Bone marrow (tissue), 2 donors: ENCODE results near the gene ATP13A2.

Source experiments
- DNase-seq, 2 donors: peaks; one replicate each; lab custom pipeline; 2025; lab: John Stamatoyannopoulos, UW

Gene ATP13A2

GRCh38 chr1:17011439-17012307 lies at the start of gene ATP13A2:
ATP13A2 (minus strand) TSS chr1:17011928; CDS start chr1:17011738, 190 bp downstream.
- peak in 1 of 2 donors; percentile 19 for DNase-seq

GRCh38 chr1:17061486-17061885 lies 49.8 kb upstream of the ATP13A2 start:
- DNase-seq, result no peak

GRCh38 chr1:17060306-17060749 lies 48.6 kb upstream of the ATP13A2 start:
- DNase-seq, result no peak

GRCh38 chr1:17059391-17060305 lies 47.9 kb upstream of the ATP13A2 start:
- peak; percentile 19 to 59 for DNase-seq

- no peak for DNase-seq
Observed at GRCh38 chr1:17056551-17056950, 44.8 kb upstream of the ATP13A2 start.

GRCh38 chr1:17055801-17056200 lies 44.1 kb upstream of the ATP13A2 start:
- DNase-seq, result no peak

- peak; percentile 91 to 96 for DNase-seq
Observed at GRCh38 chr1:17053685-17054410, 42.1 kb upstream of the ATP13A2 start, which contains the start of gene SDHB. SDHB (minus strand) TSS chr1:17054032; CDS start chr1:17054019, 13 bp downstream.

- DNase-seq, result no peak
Observed at GRCh38 chr1:17053086-17053684, 41.5 kb upstream of the ATP13A2 start.

- no peak for DNase-seq
Observed at GRCh38 chr1:17052641-17053040, 40.9 kb upstream of the ATP13A2 start.

GRCh38 chr1:17052038-17052437 lies 40.3 kb upstream of the ATP13A2 start:
- DNase-seq, result no peak

- DNase-seq, result no peak
Observed at GRCh38 chr1:17047924-17048323, 36.2 kb upstream of the ATP13A2 start.

- no peak for DNase-seq
Observed at GRCh38 chr1:17046334-17046657, 34.6 kb upstream of the ATP13A2 start.

- DNase-seq, result peak in 1 of 2 donors; percentile 29
Observed at GRCh38 chr1:17045634-17046333, 34.1 kb upstream of the ATP13A2 start.

- DNase-seq, result no peak
Observed at GRCh38 chr1:17045150-17045549, 33.4 kb upstream of the ATP13A2 start.

GRCh38 chr1:17043676-17044075 lies 31.9 kb upstream of the ATP13A2 start:
- DNase-seq, result no peak

- DNase-seq, result no peak
Observed at GRCh38 chr1:17040135-17040534, 28.4 kb upstream of the ATP13A2 start.

GRCh38 chr1:17039522-17039921 lies 27.8 kb upstream of the ATP13A2 start:
- no peak for DNase-seq

- no peak for DNase-seq
Observed at GRCh38 chr1:17033481-17033880, 21.8 kb upstream of the ATP13A2 start.

- no peak for DNase-seq
Observed at GRCh38 chr1:17032741-17033140, 21.0 kb upstream of the ATP13A2 start.

- DNase-seq, result no peak
Observed at GRCh38 chr1:17031436-17031835, 19.7 kb upstream of the ATP13A2 start.

- no peak for DNase-seq
Observed at GRCh38 chr1:17030206-17030605, 18.5 kb upstream of the ATP13A2 start.
